GM18517 (cell line): ENCODE data around the gene ERFE.

Experiments used
- ATAC-seq: cut with Tn5 transposase; IDR thresholded peaks from one replicate; pipeline ENCODE4 v1.9.1; 2021; ENCODE audit warnings: mild to moderate bottlenecking, moderate library complexity; ENCODE audit not compliant: unreplicated experiment

ERFE gene

GRCh38 chr2:238203094-238203972 lies 44.6 kb downstream of the ERFE start, which contains the start of gene ILKAP:
Gene ILKAP, minus strand, starts transcription at chr2:238203695. Its CDS starts 142 bp downstream, at chr2:238203553.
- peak; percentile 92 for ATAC-seq

GRCh38 chr2:238203973-238204683 lies 45.4 kb downstream of the ERFE start:
- ATAC-seq: no peak

- ATAC-seq: no peak
Observed at GRCh38 chr2:238207006-238207405, 48.2 kb downstream of the ERFE start.

DNA sequence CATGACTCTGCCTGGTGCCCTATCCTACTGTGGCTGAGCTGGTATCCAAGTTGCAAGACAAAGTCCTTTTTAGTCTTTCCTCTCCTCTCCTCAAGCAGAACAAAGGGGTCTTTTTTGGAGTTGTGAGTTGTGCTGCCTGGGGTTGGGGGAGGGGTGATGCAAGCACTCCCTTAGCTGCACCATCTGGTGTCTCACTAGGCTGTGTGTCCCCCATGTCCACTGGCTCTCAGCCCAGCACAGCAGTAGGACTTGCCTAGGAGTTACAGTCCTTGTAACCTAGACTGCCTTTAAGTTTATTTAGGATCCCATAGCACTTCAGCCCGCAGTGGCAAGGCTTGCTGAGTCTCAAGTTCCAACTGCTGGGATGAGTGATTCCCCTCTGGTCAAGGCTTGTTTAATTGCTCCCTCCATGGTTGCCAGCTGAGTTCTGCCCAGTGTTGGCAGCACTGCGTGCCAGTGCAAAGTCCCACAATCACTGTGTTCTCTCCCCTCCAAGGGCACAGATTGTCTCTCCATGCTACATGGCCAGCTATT lies 57.9 kb downstream of the ERFE start:
- no peak for ATAC-seq
